Measurements from ENCODE around the gene MAP2.

DNA sequence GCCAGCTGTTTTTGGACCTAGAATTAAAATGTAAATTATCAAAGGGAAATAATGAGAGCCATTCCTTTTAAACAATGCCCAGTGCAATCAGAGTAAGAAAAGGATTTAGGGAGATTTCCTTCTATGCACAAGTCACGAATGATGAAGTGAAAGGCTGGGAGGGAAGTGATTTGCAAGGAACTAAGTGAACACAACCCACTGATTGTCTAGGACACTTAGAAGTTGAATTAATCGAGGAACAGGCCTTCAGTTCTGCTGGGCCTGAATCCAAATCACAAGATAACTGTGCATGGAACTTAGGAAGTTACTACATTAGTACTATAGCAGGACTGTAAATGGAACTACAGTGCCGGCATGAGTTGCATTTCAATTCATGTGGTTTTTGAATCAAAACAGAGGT lies 17.7 kb downstream of the MAP2 start:
- TF ChIP-seq EED (CRISPR knock-in tag; IDR thresholded peaks at IDR 0.05) (no peak), ZBTB38 (CRISPR knock-in tag; IDR thresholded peaks at IDR 0.05) (no peak), ZNF354B (CRISPR knock-in tag; IDR thresholded peaks at IDR 0.05) (no peak), ADNP (CRISPR knock-in tag; IDR thresholded peaks at IDR 0.05) (no peak), FOXJ3 (CRISPR knock-in tag; IDR thresholded peaks at IDR 0.05; ENCODE audit: borderline replicate concordance) (no peak), XBP1 (CRISPR knock-in tag; IDR thresholded peaks at IDR 0.05) (no peak), TAF15 (IDR thresholded peaks at IDR 0.05; ENCODE audit: low read depth, low read length, poor library complexity, severe bottlenecking) (no peak), MAZ (IDR thresholded peaks at IDR 0.05; ENCODE audit: borderline replicate concordance, low read depth, low read length) (no peak), MAZ (CRISPR knock-in tag; IDR thresholded peaks at IDR 0.05; ENCODE audit: low read depth) (no peak)
- TF ChIP-seq, protein P1, sequence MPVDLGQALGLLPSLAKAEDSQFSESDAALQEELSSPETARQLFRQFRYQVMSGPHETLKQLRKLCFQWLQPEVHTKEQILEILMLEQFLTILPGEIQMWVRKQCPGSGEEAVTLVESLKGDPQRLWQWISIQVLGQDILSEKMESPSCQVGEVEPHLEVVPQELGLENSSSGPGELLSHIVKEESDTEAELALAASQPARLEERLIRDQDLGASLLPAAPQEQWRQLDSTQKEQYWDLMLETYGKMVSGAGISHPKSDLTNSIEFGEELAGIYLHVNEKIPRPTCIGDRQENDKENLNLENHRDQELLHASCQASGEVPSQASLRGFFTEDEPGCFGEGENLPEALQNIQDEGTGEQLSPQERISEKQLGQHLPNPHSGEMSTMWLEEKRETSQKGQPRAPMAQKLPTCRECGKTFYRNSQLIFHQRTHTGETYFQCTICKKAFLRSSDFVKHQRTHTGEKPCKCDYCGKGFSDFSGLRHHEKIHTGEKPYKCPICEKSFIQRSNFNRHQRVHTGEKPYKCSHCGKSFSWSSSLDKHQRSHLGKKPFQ (CRISPR knock-in tag; IDR thresholded peaks at IDR 0.05; ENCODE audit: insufficient replicate concordance) = no peak

Data from HepG2 (cell line).